ENCODE results near the gene CSMD2. TPM values are rescaled to one million over a fixed set of nuclear protein-coding genes. Genes with fewer than 3 reads are reported as not detected.

CSMD2 gene
- total RNA-seq, 2 experiments from 2014 or later, result not detected

GRCh38 chr1:33577663-33578062 is 587.4 kb downstream of the CSMD2 start:
- peaks cover 75% of the 10 kb centered on the region for H3K27me3 Mint-ChIP-seq
- H3K27ac ChIP-seq (ENCODE audit: low read depth in 1 of 2, low read length in 2 of 2), result no peak overlapping the region
- H3K4me3 Mint-ChIP-seq, result no peak overlapping the region
- no peaks in the 10 kb centered on the region for H3K36me3 Mint-ChIP-seq (ENCODE audit: low read depth)
- no peaks in the 10 kb centered on the region for H3K36me3 ChIP-seq (ENCODE audit: insufficient read depth, low read length)
- no peak overlapping the region for H3K27ac Mint-ChIP-seq
- H3K9me3 Mint-ChIP-seq, result peaks cover 4% of the 10 kb centered on the region
- H3K9me3 ChIP-seq (ENCODE audit: control insufficient read depth in 1 of 2, insufficient read depth in 1 of 2, low read length in 2 of 2), result no peaks in the 10 kb centered on the region
- peaks cover 11 to 20% of the 10 kb centered on the region in 2 experiments for H3K27me3 ChIP-seq (ENCODE audit: control insufficient read depth in 1 of 2, insufficient read depth in 2 of 2, low read length in 2 of 2)
- ChIA-PET POLR2A (no interaction called here), CTCF (no interaction called here)
- no peak overlapping the region for H3K4me3 ChIP-seq (ENCODE audit: low read length)
- H3K4me1 ChIP-seq (ENCODE audit: insufficient read depth, low read length), result no peaks in the 10 kb centered on the region
- intact Hi-C loops (cut with DNase I, micrococcal nuclease), result no loop called here
- DNase-seq, result no peak
- no peak for TF ChIP-seq CTCF (IDR thresholded peaks at IDR 0.05)
- no peaks in the 10 kb centered on the region for H3K4me1 Mint-ChIP-seq (ENCODE audit: low read depth)
- no peak for ATAC-seq (ENCODE audit: poor library complexity)

DNA sequence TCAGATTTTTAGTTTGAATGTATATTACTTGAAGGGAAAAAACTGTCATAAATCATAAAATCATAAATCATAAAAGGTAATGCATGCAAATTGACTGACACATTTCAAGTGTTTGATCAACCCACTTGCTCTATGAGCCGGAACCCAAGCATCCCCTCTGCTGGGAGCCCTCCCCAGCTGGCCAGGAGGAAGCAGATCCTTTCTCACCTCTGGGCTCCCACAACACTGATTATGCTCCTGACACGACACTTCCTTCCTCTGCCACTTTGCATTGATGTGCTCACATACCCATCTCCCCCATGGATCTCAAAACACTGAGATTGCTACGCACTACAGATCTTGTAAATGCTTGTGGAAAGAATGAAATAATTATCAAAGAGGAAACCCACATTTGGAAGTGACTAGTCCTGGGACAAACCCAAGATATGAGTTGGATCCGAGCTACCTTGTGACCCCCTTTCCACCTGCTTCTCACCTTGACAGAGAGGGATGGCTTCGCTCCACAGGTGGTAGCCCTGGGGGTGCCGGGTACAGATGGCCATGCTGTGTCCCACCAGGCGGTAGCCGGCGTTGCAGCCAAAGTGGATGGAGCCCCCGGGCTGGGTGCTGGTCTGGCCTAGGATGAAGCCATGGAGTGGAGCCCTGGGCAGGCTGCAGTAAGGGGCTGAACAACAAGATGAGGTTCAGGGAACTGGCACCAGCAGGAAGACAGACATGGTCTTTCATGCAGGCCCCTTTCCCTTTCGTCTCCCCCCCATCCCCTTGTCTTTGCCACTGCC is 588.0 kb downstream of the CSMD2 start:
- CTCF ChIA-PET, result no interaction called here
- intact Hi-C loops (cut with DNase I, micrococcal nuclease), result no loop called here
- Histone ChIP-seq H3K27ac (ENCODE audit: low read depth in 1 of 2, low read length in 2 of 2) (no peak overlapping the region), H3K4me1 (ENCODE audit: insufficient read depth, low read length) (no peaks in the 10 kb centered on the region), H3K4me3 (ENCODE audit: low read length) (no peak overlapping the region), H3K27me3 (ENCODE audit: control insufficient read depth in 1 of 2, insufficient read depth in 2 of 2, low read length in 2 of 2) (peaks cover 12 to 24% of the 10 kb centered on the region in 2 experiments), H3K36me3 (ENCODE audit: insufficient read depth, low read length) (no peaks in the 10 kb centered on the region), H3K9me3 (ENCODE audit: control insufficient read depth in 1 of 2, insufficient read depth in 1 of 2, low read length in 2 of 2) (no peaks in the 10 kb centered on the region)
- TF ChIP-seq CTCF (IDR thresholded peaks at IDR 0.05), result no peak
- H3K27ac Mint-ChIP-seq, result no peak overlapping the region
- no peaks in the 10 kb centered on the region for H3K36me3 Mint-ChIP-seq (ENCODE audit: low read depth)
- no peak for ATAC-seq (ENCODE audit: poor library complexity)
- no peak overlapping the region for H3K4me3 Mint-ChIP-seq
- peaks cover 78% of the 10 kb centered on the region for H3K27me3 Mint-ChIP-seq
- H3K9me3 Mint-ChIP-seq, result peaks cover 4% of the 10 kb centered on the region
- POLR2A ChIA-PET, result no interaction called here
- no peak for DNase-seq
- no peaks in the 10 kb centered on the region for H3K4me1 Mint-ChIP-seq (ENCODE audit: low read depth)

DNA sequence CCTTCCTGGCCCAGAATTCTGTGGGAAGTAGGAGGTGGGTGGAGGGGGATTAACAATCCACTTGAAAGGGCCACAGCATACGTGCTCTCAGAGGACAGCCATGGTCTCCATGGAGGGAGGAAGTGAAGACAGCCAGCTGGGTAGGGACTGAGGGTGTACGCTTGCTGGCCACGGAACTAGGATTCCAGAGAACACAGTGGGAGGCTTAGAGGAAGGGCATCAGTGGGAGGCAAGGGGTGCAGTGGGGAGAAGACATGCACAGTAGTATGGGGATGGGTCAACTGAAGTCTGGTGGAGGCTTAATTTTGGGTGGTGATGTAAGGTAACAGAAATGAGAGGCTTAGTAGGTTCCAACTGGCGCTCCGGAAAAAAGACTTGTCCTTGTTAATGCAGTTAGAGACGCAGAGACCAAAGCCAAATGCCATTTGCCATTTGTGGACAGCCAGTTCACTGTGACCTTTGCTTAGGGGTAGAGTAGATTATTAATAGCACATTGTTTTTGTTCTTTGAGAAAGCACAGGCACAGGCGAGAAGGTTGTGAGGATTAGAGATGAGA is 589.6 kb downstream of the CSMD2 start:
- Histone ChIP-seq H3K4me3 (ENCODE audit: low read length) (no peak overlapping the region), H3K36me3 (ENCODE audit: insufficient read depth, low read length) (no peaks in the 10 kb centered on the region), H3K4me1 (ENCODE audit: insufficient read depth, low read length) (no peaks in the 10 kb centered on the region), H3K9me3 (ENCODE audit: control insufficient read depth in 1 of 2, insufficient read depth in 1 of 2, low read length in 2 of 2) (no peaks in the 10 kb centered on the region), H3K27ac (ENCODE audit: low read depth in 1 of 2, low read length in 2 of 2) (no peak overlapping the region), H3K27me3 (ENCODE audit: control insufficient read depth in 1 of 2, insufficient read depth in 2 of 2, low read length in 2 of 2) (peaks cover 15 to 20% of the 10 kb centered on the region in 2 experiments)
- DNase-seq (no peak), ATAC-seq (ENCODE audit: poor library complexity) (no peak)
- H3K36me3 Mint-ChIP-seq (ENCODE audit: low read depth), result no peaks in the 10 kb centered on the region
- intact Hi-C loops (cut with DNase I, micrococcal nuclease), result no loop called here
- ChIA-PET POLR2A (no interaction called here), CTCF (no interaction called here)
- H3K27me3 Mint-ChIP-seq, result peaks cover 75% of the 10 kb centered on the region
- no peak overlapping the region for H3K27ac Mint-ChIP-seq
- no peaks in the 10 kb centered on the region for H3K4me1 Mint-ChIP-seq (ENCODE audit: low read depth)
- TF ChIP-seq CTCF (IDR thresholded peaks at IDR 0.05), result no peak
- H3K9me3 Mint-ChIP-seq, result peaks cover 4% of the 10 kb centered on the region
- no peak overlapping the region for H3K4me3 Mint-ChIP-seq

Measured in CD4-positive, alpha-beta T cell (primary cell).